ENCODE results near the gene NKX2-8. TPM values are rescaled to one million over a fixed set of nuclear protein-coding genes. Genes with fewer than 3 reads are reported as not detected.

The NKX2-8 gene
- total RNA-seq, result not detected

DNA sequence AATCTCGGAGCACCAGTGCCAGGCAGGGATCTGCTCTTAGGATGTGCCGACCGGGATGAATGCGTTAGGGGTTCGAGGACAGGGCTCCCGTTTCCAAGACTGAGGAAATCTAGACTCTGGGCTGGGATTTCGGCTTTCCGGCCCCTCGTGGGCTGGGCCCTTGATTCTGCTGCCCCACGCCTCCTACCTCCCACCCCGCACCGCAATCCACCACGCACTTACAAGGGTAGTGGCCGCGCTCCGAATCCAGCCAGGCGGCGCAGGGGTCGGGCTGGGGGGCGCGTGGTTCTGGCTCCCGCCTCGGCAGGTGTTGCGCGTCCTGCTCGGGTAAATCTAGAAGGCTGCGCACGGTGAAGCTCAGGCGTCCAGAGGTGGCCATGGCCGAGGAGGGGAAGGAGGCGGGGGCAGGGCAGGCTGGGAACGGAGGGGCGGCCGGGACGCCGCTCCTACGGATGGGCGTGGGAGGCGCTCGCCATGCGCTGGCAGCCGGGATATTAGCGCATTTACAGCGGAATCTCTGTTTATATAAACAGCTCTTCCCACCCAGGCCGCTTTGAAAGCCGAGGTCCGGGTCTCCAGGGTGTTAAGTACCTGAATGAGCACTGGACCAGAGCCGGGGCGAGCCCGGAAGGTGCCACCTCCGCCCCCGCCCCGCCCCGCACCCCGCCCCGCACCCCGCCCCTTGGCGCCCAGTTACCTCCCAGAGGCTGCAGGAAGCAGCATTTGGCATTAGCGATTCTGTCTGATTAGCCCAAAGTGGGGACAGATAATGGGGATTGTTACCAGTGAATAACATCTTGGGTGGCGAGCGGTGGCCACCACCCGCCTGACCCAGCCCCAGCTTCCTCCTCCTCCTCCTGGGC, at the start of gene NKX2-8:
Gene NKX2-8 (minus strand): TSS at position 604 of the 863 bp plus-strand sequence. CDS start 225 bp downstream, at position 379.

Other genes with a start within 250 kb of the NKX2-8 start
- gene NKX2-1, start 62.4 kb downstream of the NKX2-8 start, total RNA-seq, result 1.6 TPM
- gene PAX9, start 79.2 kb upstream of the NKX2-8 start, total RNA-seq, result not detected

Measured in parietal lobe (tissue), 1 donor.